ENCODE results near the gene MOB3A. TPM values are rescaled to one million over a fixed set of nuclear protein-coding genes. Genes with fewer than 3 reads are reported as not detected.
"Not testable (repeated sequence)": the region's sequence is repeated elsewhere in the genome, so short reads cannot be mapped to it uniquely, and the experiment has no call there.

The MOB3A gene
- total RNA-seq, 1 donor = 36.7 TPM

DNA sequence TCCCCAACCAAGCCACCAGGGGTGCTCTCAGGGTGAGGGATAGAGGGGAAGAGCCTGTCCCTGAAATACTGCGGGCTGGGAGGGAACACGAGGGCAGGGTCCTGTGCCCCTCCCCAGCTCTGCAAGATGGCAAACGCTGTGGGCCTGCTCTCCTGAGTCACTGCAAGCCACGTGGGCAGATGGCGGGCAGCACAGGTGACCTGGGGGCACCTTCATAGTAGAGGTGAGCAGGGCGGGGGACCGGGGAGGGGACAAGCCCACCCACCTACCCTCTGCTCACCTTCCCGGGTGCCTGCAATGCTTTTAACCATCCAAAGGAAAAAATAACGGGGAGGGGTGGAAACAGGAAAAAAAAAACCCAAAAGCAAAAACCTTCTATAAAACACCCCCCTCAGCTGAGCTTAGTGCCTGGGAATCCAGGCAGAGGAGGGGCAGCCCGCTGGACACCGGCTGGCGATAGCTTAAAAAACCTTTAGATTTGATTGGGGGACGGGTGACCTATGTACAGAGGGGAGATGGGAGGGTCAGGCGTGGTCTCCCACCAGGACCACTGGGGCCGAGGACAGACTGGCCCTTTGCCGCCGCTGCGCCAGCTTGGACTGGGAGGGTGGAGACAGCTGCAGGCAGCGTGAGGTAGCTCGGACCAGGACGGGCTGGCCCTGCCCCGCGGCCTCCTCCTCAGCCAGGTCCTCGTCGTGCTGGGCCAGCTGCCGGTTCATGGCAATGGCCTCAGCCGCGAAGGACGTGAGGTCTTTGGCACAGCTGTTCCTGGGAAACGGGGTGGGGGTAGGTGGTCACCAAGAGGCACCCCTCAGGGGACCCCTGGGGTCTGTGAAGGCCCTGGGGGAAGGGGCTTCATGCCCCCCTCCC, 56.8 kb downstream of the MOB3A start:
- DNase-seq (ENCODE audit: low read depth) = no peak
- TF ChIP-seq, protein P1, sequence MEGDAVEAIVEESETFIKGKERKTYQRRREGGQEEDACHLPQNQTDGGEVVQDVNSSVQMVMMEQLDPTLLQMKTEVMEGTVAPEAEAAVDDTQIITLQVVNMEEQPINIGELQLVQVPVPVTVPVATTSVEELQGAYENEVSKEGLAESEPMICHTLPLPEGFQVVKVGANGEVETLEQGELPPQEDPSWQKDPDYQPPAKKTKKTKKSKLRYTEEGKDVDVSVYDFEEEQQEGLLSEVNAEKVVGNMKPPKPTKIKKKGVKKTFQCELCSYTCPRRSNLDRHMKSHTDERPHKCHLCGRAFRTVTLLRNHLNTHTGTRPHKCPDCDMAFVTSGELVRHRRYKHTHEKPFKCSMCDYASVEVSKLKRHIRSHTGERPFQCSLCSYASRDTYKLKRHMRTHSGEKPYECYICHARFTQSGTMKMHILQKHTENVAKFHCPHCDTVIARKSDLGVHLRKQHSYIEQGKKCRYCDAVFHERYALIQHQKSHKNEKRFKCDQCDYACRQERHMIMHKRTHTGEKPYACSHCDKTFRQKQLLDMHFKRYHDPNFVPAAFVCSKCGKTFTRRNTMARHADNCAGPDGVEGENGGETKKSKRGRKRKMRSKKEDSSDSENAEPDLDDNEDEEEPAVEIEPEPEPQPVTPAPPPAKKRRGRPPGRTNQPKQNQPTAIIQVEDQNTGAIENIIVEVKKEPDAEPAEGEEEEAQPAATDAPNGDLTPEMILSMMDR (IDR thresholded peaks at IDR 0.05; ENCODE audit: insufficient read depth, low read depth, low read length) = no peak
- no peak overlapping the region for H3K4me3 ChIP-seq (ENCODE audit: low read depth, low read length)

DNA sequence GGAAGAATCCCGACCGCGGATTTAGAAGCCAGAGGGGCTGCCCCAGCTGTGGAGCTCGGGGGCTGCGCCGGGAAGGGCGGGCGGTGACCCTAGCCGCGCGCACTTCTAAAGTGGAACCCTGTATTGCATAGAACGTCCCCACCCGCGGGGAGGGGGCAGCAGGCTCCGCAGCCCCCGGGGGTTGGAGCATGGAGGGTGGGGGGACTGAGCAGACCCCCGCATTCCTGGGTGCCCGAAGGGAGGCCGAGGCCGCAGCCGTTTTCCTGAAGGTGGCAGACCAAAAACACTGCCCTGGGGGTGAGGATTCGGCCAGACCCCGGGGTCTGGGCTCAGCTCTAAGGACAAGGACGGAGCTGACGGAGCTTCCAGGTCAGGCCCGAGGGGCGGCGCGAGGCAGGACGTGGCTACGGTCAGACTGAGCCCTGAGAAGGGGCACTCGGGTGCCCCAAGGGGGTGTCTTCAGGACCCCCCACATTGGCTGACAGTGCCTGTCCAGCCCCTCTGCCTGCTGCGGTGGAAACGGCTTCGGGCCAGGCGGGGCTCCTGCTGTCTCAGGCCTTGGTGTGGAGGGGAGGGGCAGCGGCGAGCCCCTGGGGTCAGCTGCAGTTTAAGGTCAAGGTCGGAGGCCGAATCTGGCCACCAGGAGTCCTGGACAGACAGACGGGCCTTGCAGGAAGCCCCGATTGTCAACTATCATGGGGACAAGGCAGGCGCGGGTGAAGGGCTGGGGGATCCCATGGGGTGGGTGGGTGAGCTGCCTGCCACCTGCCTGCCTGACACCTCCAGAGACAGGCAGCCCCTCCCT, 57.6 kb downstream of the MOB3A start:
- no peak overlapping the region for H3K4me3 ChIP-seq (ENCODE audit: low read depth, low read length)
- TF ChIP-seq, protein P1 (IDR thresholded peaks at IDR 0.05; ENCODE audit: insufficient read depth, low read depth, low read length) = no peak
- no peak for DNase-seq (ENCODE audit: low read depth)

DNA sequence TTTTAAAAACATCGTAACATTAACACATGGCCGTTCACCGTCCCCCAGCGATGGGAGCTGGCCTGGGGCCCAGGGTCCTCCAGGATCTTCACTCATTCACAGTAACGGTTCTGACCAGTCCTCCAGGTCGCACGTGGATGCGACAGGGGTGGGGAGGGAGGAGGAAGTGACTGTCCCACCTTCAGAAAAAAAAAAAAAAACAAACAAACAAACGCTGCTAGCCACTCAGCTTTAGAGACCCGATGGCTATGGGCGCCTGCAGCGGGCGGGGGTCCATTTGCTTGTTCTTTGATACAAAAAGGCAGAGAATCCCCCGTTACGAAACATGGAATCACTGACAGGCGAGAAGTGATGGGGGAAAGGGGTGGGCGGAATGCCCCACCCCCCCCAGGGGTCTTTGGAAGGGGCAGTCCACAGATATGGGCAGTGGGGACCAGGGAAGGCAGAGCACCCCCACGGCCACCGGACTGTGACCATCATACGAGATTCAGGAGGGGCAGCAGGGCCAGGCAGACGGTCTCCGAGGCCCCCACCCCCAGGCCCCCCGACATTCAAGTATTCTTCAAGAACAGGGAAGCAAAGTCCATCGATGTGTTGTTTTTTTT, 58.4 kb downstream of the MOB3A start:
- TF ChIP-seq, protein P1 (IDR thresholded peaks at IDR 0.05; ENCODE audit: insufficient read depth, low read depth, low read length) = no peak
- no peak for DNase-seq (ENCODE audit: low read depth)
- no peak overlapping the region for H3K4me3 ChIP-seq (ENCODE audit: low read depth, low read length)

DNA sequence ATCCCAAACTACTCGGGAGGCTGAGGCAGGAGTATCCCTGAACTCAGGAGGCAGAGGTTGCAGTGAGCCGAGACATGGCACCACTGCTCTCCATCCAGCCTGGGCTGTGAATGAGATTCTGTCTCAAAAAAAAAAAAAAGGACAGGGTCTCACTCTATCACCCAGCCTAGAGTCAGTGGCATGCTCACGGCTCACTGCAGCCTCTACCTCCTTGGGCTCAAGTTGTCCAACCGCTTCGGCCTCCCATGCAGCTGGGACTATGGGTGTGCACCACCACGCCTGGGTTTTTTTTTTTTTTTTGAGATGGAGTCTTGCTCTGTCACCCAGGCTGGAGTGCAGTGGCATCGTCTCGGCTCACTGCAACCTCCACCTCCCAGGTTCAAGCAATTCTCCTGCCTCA, 59.7 kb downstream of the MOB3A start:
- no peak for DNase-seq (ENCODE audit: low read depth)
- no peak overlapping the region for H3K4me3 ChIP-seq (ENCODE audit: low read depth, low read length)
- TF ChIP-seq, protein P1 (IDR thresholded peaks at IDR 0.05; ENCODE audit: insufficient read depth, low read depth, low read length) = no peak

DNA sequence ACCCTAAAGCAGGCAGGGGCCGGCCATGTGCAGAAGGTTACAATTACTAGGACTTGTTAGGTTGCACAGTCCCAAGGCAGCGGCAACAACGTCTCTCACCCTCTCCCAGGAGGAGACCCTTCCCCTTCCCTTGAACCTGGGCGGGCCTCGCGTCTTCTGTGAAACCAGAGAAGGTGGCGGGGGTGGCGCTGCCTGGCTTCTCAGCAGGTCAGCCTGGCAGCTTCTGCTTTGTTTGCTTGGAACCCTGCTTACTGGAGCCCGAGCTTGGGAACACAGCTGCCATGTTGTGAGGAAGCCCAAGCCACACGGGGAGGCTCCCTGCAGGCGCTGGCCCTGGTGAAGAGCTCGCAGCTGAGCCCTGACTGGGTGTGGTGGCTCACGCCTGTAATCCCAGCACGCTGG, 60.5 kb downstream of the MOB3A start:
- no peak overlapping the region for H3K4me3 ChIP-seq (ENCODE audit: low read depth, low read length)
- TF ChIP-seq, protein P1 (IDR thresholded peaks at IDR 0.05; ENCODE audit: insufficient read depth, low read depth, low read length) = no peak
- no peak for DNase-seq (ENCODE audit: low read depth)

DNA sequence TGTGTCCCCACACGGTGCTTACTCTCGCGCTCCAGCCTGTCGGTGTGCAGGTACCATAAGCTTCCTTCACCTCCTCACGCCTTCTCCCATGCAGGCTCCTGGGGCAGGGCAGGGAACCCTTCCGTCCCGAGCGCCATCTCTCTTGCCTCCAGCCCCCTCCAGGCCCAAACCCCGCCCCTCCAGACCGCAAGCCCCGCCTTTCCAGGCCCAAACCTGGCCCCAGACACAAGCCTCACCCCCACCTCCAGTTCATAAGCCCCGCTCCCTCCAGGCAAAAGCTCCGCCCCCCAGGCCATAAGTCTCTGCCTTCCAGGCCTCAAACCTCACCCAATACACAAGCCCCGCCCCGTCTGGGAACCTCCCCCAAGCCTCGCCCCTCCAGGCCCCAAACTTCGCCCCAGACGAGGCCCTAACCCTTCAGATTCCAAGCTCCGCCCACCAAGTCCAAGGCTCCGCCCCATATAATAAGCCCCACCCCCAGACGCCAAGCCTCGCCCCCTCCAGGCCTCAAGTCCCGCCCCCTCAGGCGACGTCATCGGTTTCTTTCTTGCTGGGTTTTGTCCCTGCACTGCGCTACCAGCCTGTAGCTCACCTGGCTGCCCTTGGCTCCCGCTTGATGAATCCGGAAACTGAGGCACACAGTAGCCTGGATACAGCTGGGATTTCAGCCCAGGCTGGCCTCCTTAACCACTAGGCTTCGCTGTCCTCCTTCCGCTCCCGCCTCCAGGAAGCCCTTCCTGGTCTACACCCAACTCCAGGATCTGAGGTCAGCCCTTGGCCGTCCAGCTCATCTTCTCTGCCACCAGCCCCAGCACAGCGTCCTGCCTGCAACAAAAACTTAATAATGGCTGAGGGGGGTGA, 61.2 kb downstream of the MOB3A start:
- H3K4me3 ChIP-seq (ENCODE audit: low read depth, low read length) = no peak overlapping the region
- TF ChIP-seq, protein P1 (IDR thresholded peaks at IDR 0.05; ENCODE audit: insufficient read depth, low read depth, low read length) = no peak
- DNase-seq (ENCODE audit: low read depth) = peak; percentile 30

DNA sequence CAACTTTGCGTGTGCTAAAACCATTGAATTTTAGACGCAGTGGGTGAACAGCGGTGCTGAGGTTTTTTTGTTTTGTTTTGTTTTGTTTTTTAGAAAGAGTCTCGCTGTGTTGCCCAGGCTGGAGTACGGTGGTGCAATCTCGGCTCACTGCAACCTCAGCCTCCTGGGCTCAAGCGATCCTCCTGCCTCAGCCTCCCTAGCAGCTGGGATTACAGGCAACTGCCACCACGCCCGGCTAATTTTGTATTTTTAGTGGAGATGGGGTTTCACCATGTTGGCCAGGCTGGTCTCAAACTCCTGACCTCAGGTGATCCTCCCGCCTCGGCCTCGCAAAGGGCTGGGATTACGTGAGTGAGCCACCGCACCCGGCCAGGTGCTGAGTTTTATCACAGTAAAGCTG, 61.9 kb downstream of the MOB3A start:
- DNase-seq (ENCODE audit: low read depth); H3K4me3 ChIP-seq (ENCODE audit: low read depth, low read length): not testable (repeated sequence)

All from fibroblast of villous mesenchyme (primary cell).